HG03108 (cell line): ENCODE results near the gene LEKR1.

ENCODE experiments used
- ATAC-seq: cut with Tn5 transposase; IDR thresholded peaks from one replicate; pipeline ENCODE4 v1.9.1; 2021; ENCODE audit warnings: moderate library complexity; ENCODE audit not compliant: unreplicated experiment

LEKR1 gene

DNA sequence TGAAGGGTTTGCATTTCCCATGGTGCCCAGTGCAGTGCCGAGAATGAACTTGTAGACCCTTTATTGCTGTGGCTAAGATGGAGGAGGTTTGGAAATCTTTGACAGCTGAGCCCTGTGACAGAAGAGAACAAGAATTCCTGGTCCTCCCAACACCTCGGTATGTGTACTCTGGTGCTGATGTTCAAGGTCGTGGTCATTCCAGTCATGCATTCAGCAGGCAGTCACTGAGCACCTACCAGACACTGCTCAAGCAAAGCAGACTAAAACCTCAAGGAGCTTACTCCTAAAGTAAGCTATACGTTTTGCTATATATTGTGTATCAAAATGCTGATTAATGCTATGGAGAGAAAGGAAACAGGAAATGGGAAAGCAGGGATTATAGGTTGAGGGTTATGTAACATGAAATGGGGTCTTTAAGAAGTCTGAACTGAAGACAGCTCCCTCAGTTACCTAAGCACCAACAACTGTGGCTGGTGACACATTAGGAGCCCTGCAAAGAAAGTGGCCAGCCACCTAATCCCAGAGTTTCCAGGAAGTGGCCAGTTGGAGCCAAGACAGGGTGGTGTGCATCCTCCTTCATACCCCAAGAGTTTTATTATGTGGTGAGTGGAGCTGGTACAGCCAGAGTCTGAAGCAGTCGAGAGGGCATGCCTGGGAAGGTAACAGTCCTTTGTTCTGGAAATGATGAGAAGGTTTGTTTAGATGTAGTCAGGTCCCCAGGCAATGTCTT is 268.8 kb downstream of the LEKR1 start:
- ATAC-seq, result no peak
